Testis (tissue), 3 donors: Measurements from ENCODE around the gene ATP13A4. TPM values are rescaled to one million over a fixed set of nuclear protein-coding genes. Genes with fewer than 3 reads are reported as not detected.

Source experiments
- DNase-seq: peaks from one replicate; pipeline ENCODE4 v3.0.0-alpha.2; 2019
- H3K27ac ChIP-seq, 2 donors: fragments of 200-600 bp; sonication (generic); one replicate each; pipeline ENCODE4 v1.5.1; 2019
- H3K27me3 ChIP-seq: fragments of 200-600 bp; sonication (generic); one replicate; pipeline ENCODE4 v1.5.1; 2019
- H3K36me3 ChIP-seq: fragments of 200-600 bp; sonication (generic); one replicate; pipeline ENCODE4 v1.5.1; 2017; ENCODE audit warnings: low read depth; ENCODE audit errors: missing control alignments
- H3K4me1 ChIP-seq: fragments of 200-600 bp; sonication (generic); one replicate; pipeline ENCODE4 v1.5.1; 2019
- H3K4me3 ChIP-seq, 2 donors: fragments of 200-600 bp; sonication (generic); one replicate each; pipeline ENCODE4 v1.5.1; 2017 to 2019
- H3K9me3 ChIP-seq: fragments of 200-600 bp; sonication (generic); one replicate; pipeline ENCODE4 v1.5.1; 2017
- CTCF ChIP-seq, 3 experiments: fragments of 450-650 bp in 2 of 3; fragments of 200-600 bp in 1 of 3; sonication (generic) in 1 of 3; IDR thresholded peaks; one replicate each; pipeline ENCODE4 v1.5.1; 2016 to 2019; ENCODE audit warnings: antibody characterized with exemption in 3 of 3, mild to moderate bottlenecking in 2 of 3, moderate library complexity in 1 of 3
- POLR2A ChIP-seq: fragments of 450-650 bp; IDR thresholded peaks from one replicate; pipeline ENCODE4 v1.6.1; 2017; ENCODE audit warnings: antibody characterized with exemption, mild to moderate bottlenecking, moderate library complexity
- WGBS, 2 donors: methylation state at CpG; one replicate each; pipeline ENCODE4 v1.1.5; 2018; 5-methylcytosine and 5-hydroxymethylcytosine counted together
- intact Hi-C: fragments of 100-400 bp; cut with DNase I; formaldehyde crosslinking; loops from one replicate; pipeline ENCODE4 v1.15.1; 2023; ENCODE audit warnings: low total_unique reads
- polyA plus RNA-seq: library from polyadenylated mRNA; stranded (reverse); fragments of 350-450 nt; fragmentation: Illumina TruSeq; extraction: RNeasy Lipid Tissue Mini Kit (QIAGEN cat#74804); gene quantifications from one replicate; pipeline ENCODE4 v1.2.3, GENCODE V29; 2014; ENCODE audit warnings: low read depth, low replicate concordance; ENCODE audit not compliant: insufficient read depth
- total RNA-seq, 2 donors: library from RNA; depleted of rRNA; stranded (reverse); fragments of >200 nt; gene quantifications; one replicate each; pipeline ENCODE4 v1.2.3, GENCODE V29; 2016

Gene ATP13A4
- total and polyA plus RNA-seq, 3 donors from 2014 or later = 0.98 to 4.1 (median 1.9) TPM

- 84 to 93% methylated on average over 3 of the region's 3 CpGs for WGBS, 2 donors
- no peak for TF ChIP-seq POLR2A
- Histone ChIP-seq H3K36me3 (no peaks in the 10 kb centered on the region), H3K9me3 (no peaks in the 10 kb centered on the region), H3K4me3 (no peak overlapping the region), H3K4me1 (no peaks in the 10 kb centered on the region), H3K27me3 (no peaks in the 10 kb centered on the region), H3K27ac (no peak overlapping the region)
- DNase-seq = no peak
- intact Hi-C loops = no loop called here
Measured at GRCh38 chr3:193357291-193357690, 197.4 kb downstream of the ATP13A4 start.

GRCh38 chr3:193354423-193354822 lies 200.3 kb downstream of the ATP13A4 start:
- Histone ChIP-seq H3K4me3 (no peak overlapping the region), H3K4me1 (no peaks in the 10 kb centered on the region), H3K27ac (no peak overlapping the region), H3K36me3 (no peaks in the 10 kb centered on the region), H3K9me3 (no peaks in the 10 kb centered on the region), H3K27me3 (no peaks in the 10 kb centered on the region)
- WGBS, 2 donors = 60 to 73% methylated on average over 5 of the region's 5 CpGs
- intact Hi-C loops = no loop called here
- DNase-seq = no peak
- no peak for TF ChIP-seq POLR2A
- no peak for TF ChIP-seq CTCF (IDR thresholded peaks at IDR 0.05)

Other genes starting within 250 kb of the ATP13A4 start
- under 1 TPM; 0.16 to 0.25 TPM for gene ATP13A5, start 176.1 kb downstream of the ATP13A4 start, total RNA-seq
- gene ATP13A5, start 176.1 kb downstream of the ATP13A4 start, polyA plus RNA-seq = 0.26 TPM
- 10 to 100 TPM; 35.1 to 39.8 TPM for gene OPA1, start 38.3 kb upstream of the ATP13A4 start, total RNA-seq
- gene OPA1, start 38.3 kb upstream of the ATP13A4 start, polyA plus RNA-seq = 21.0 TPM